Activated CD8-positive, alpha-beta memory T cell treated with anti-CD3 and anti-CD28 coated beads, Interleukin-2, amount 50 U/mL, for 24 hours (primary cell): Measurements from ENCODE around the gene BMPR1B.

Experiments
- DNase-seq: peaks from one replicate; pipeline ENCODE4 v3.0.0-alpha.2; 2020; ENCODE audit errors: extremely low read depth

The BMPR1B gene

DNA sequence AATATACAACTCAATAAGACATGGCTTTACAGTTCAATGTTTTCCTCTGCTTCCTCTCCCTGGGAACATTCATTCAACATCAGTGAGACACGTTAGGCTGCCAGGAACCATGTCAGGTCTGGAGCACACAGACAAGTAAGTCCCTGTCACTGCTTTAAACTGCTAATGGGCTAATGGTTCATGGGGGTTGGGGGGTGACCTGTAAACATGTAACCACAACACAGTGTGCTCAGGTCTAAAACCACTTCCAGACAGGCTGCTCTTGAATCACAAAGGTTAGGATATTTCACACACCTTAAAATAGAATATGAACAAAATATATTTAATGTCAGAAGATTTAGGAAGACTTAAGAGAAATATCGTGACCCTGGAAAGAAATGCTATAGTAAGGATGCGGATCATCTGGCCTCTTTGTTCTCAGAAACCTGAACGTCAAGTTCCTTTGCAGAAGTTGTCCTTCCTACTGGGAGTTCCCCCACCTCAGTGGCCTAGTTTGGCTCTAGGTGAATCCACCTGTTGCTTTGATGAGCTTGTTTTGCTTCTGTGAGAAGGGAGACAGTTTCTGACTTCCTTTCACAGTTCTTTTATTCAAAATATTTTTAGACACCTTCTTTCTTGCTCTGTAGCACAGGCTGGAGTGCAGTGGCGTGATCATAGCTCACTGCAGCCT, 431.1 kb downstream of the BMPR1B start:
- no peak for DNase-seq

DNA sequence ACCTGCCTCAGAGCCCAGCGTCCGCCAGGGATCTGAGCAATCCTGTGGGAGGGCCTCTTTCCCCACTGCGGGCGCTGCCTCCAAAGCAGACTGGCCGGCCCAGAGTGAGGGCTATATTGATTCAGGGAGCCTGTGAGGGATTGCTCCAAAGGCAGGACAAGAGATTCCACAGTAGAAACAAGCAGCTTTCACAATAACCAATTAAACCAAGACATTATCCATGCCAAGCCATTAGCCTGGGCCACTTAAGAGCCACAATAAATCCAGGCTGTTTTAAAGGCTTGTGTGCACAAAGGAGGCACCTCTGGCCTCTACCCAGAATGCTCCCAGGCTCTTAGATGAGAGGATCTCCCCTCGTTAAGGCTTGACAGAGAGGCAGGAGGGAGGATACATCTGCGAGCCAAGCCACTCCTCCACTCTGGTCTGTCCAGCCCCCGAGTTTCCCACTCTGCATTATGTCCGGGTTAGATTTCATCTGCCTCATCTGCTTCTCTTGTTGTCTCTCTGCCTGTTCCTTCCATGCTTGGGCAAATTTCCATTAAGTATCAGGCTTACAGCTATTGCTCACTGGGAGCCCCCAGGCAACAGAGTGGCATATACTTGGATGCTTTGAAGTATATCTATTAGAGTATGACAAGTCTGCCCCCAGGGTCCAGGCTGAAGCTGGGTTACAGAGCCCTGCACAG, 433.1 kb downstream of the BMPR1B start:
- no peak for DNase-seq

DNA sequence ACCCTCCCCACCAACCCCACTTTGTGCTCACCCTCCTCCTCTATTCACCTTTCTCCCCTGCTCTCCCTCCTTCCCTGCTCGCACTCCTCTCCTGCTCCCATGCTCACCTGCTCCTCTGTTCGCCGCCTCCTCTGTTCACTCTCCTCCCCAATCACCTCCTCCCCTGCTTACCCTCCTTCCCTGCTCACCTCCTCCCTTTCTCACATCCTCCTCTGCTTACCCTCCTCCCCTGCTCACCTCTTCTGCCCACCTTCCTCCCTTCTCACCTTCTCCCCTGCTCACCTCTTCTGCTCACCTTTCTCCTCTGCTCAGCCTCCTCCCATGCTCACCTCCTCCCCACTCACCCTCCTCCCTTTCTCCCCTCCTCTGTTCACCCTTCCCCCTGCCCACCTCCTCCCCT, 433.8 kb downstream of the BMPR1B start:
- no peak for DNase-seq

DNA sequence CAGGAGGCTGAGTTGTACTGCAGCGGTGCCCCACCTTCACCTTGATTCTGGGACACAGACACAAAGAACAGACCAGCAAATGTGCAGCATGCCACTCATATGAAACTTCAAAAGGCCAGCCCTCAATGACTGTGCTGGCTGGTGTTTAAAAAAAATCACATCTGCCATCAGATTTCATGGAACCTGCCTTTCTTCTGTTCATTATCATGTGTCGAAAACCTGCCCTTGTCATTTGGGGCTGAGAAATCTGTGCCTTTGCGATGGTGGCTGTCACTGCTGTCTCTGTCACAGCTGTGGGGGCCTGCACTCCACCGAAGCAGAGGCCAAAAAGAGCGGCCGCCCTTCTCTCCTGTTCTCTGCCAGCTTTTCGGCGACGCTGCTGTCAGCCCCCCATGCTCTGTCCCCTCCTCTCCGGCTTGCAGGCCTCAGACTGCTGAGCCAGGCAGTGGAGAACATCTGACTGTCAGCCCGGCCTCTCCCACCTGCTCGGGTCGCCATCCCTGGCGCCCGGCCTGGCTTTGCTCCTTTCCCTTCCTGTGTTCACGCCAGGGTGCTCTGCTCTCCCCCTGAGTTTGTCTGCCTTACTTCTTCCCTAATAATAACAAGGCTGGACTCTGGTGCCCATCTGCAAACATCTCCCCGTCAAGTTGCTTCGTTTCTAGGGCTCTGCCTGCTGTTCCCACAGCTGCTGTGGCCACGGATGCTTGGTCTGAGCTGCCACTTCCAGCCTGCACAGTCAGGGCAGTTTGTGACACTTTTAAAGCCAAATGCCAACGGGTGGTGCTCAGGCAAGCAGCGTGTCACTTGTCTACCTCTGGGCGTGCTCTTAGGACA, 435.9 kb downstream of the BMPR1B start:
- DNase-seq: no peak

DNA sequence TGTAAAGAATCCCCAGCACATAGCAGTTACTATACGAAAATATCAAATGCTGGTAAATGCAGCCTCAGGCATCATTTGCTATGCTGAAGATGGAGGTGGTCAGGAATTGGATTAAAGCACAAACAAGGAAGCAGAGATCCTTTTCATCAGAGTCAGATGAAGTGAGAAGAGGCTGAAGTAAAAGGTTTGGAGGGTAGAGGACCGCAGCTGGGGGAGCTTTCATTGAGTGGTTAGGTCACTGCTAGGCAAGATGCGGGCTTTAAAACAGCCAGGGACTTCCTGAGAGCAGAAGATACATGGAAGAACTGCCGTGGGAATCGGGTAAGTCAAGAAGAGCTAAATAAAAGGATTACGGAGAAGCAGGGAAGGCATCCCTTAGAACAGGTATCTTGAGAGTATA, 439.6 kb downstream of the BMPR1B start:
- DNase-seq: no peak

DNA sequence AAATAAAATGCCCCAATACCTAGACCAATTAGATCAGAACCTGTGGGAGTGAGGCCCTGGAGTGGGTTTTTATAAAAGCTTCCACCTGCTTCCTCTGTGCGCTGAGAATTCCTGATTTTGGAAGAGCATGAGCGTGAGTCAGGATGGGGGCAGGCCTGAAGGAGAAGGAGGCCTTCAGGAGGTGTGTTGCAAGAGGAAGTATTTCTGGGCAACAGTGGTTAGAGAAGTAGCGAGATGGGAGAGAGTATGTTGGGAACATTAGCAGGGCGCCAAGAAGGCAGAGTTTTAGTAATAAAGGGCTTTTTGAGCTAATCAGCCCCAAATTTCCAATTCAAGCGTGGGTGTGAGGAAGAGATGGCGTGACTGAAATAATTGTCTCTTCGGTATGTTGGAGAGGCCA, 441.2 kb downstream of the BMPR1B start:
- DNase-seq: no peak

DNA sequence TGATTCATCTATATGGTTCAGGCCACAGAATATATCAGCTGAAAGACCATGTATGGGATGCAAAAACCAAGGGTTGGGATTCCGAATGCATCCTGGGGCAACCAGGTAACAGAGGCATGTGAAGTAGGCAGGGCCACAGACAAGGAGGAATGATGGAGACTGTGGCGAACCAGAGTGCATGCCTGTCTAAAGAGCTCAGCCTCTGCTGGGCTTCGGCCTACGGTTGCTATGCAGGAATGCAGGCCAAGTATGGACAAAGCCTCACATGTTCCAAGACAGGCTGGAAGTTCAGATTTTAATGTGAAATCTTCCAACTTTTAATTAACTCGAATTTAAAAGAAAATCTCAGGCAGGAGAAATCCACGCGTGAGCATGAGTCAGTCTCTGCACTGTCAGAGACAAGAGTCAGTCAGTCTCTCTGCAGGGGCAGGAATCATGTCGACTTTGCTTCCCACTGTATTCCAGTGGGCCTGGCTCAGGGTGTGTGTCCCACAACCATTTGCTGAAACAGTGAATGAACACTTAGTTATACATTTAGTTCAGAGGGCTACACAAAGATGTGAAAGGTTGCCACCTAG, 446.6 kb downstream of the BMPR1B start:
- DNase-seq: no peak

DNA sequence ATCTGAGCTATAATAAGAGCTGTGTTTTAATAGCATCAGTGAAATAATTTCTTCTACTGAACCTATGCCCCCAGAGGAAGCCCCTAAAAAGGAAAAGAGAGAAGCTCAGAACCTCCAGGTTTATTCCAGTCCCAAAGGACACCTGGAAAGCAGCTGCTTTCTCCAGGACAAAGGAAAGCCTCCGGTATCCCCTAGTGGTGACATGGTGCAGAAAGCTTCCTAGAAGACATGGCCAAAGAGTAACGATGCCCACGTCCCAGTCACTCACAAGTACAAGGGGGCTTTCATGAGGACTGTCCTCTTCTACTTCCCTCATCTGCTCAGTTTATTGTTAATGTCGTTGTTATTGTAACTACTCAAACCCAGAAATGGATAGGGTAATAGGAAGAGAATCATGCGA, 447.1 kb downstream of the BMPR1B start:
- no peak for DNase-seq
